ENCODE measurements around the gene METTL26.
A peak's percentile ranks its signal among the peaks of the same experiment; 100 is the strongest.

Gene METTL26

DNA sequence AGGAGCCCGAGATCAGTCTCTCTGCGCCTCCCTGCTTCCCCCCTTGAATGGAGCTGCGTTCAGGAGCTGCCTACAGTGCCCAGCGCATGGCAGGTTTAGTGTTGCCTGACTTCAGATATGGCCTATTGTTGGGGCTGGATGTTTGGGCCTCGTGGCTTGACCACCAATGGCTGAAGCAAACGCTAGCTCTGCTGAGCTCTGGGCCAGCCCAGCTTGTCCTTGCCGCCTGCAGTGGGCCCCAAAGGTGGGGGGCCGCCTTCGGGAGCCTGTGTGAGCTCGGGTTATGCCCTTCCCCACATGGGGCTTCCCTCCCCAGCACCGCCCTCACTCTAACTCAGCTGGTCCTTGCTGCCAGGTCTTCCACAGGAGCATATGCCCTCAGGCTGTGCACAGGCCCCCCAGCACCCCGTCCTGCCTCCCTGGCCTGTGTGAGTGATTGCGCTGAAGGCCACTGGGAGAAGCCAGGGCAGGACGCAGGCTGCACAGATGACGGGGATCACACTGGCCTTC, 2.0 kb upstream of the METTL26 start:
- no peak for DNase-seq (ENCODE audit: low read depth in 2 of 2)

DNA sequence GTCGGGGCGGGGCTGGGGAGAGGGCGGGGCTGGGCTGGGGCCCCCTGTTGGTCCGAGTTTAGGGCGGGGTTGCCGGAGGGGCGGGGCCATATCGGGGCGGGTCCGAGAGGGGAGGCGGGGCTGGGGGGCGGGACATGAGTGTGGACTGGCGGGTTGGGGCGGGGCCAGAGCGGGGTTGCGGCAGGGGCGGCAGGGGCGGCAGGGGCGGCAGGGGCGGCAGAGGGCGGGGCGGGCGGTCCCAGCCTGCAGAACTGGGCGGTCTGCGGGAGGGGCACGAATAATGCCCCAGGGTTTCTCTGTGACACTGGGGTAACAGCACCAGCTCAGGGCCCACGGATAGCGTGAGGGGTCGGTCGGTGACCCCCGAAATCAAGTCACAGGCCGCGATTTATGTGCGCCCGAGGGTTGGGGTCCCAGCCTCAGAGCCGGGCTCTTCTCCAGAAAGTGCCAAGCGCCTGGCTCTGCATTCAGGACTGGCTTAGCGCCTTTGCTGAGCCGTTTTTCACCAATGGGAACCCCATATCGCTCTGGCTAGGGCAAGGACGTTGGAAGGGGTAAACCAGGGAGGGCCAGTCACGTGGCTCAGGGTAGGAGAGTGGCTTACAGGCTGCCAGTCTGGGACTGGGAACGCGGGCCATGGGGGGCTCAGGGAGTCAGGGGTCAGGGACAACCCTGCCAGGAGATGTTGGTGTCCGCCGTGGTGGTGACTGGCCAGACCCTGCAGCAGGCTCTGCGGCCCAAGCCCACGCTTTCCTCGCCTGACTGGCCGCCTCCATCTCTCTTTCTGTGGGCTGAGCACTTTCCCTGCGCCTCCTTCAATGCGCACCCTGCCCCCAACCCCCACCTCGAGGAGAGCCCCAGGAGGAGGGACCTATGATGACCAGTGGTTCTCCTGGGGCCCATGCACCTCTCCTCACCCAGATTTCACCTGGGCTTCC, 1.2 kb upstream of the METTL26 start:
- DNase-seq (ENCODE audit: low read depth in 2 of 2): peak; percentile 72 to 80

DNA sequence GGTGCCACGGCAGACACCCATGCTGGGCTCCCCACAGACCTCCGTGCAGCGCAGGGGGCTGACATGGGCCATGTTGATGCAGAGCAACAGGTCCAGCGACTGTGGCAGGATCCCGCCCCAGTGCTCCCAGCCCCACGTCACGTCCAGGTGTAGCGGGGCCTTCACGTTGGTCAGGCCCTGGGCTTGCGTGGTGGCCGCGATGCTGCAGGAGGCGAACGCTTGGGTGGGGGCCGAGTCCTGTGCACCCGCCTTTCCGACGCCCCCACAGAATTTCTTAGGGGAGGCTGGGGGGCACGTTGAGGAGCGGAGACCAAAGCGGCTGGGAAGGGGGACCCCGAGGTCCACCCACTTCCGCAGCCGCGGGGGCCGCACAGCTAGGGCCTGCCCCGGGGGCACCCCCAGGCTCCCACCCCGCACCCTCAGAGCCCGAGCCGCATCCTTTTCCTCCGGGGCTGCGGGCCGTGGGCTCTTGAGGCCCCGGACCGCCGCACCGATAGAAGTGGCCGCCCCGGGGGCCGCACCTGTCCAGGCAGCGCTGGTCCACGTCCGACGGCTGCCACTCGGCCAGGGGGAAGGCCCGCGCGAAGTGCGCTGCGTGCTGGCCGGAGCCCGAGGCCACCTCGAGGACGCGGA, 416 bp downstream of the METTL26 start:
- DNase-seq (ENCODE audit: low read depth in 2 of 2): no peak

DNA sequence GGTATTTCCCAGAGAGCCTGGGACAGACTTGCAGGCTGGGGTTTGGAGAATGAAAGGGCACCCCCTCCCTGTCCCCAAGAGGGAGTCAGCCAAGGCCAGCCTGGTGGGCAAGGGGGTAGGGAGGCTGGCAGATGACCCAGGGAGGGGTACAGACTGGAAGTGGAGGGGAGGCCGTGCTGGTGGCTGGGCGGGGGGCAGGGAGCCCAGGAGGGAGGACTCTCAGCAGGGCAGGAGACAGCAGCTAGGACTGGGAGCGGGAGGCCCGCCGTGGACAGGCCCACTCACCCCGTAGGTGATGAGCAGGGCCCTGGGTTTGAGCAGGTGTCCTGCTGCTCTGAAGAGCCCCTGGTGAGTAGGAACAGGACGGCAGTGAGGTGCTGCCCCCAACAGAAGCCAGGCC, 1.1 kb downstream of the METTL26 start:
- no peak for DNase-seq (ENCODE audit: low read depth in 2 of 2)

DNA sequence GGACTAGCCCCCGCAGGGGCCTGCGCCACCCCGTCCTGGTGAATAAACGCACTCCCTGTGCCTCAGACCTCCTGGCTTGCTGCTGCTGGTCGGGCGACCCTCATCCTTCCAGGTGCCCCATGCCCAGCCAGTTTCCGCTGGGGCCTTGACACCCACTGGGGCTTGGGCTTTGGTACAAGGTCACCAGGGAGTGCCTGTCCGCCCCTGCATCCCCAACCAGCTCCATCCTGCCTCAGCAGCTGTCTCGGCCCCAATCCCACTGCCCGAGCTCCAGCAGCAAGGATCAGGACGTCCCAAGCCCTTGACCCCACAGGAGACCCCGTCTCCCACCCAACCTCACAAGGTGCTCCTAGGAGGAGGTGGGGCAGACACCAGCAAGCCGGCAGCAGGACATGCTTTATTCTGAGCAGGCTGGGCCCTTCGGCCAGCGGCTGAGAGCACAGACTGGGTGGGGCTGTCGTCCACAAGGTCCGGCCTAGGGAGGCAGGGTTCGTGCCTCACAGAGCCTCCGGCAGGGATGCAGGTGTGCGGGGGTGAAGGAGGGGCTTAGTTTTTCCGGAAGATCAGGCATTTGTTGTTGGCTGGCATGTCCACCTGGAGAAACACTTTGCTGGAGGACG, 1.9 kb downstream of the METTL26 start:
- no peak for DNase-seq (ENCODE audit: low read depth in 2 of 2)

DNA sequence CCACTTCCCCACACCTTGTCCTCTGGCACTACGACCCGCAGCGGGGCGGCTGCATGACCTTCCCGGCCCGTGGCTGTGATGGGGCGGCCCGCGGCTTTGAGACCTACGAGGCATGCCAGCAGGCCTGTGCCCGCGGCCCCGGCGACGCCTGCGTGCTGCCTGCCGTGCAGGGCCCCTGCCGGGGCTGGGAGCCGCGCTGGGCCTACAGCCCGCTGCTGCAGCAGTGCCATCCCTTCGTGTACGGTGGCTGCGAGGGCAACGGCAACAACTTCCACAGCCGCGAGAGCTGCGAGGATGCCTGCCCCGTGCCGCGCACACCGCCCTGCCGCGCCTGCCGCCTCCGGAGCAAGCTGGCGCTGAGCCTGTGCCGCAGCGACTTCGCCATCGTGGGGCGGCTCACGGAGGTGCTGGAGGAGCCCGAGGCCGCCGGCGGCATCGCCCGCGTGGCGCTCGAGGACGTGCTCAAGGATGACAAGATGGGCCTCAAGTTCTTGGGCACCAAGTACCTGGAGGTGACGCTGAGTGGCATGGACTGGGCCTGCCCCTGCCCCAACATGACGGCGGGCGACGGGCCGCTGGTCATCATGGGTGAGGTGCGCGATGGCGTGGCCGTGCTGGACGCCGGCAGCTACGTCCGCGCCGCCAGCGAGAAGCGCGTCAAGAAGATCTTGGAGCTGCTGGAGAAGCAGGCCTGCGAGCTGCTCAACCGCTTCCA, 2.6 kb downstream of the METTL26 start:
- DNase-seq (ENCODE audit: low read depth in 2 of 2): no peak

DNA sequence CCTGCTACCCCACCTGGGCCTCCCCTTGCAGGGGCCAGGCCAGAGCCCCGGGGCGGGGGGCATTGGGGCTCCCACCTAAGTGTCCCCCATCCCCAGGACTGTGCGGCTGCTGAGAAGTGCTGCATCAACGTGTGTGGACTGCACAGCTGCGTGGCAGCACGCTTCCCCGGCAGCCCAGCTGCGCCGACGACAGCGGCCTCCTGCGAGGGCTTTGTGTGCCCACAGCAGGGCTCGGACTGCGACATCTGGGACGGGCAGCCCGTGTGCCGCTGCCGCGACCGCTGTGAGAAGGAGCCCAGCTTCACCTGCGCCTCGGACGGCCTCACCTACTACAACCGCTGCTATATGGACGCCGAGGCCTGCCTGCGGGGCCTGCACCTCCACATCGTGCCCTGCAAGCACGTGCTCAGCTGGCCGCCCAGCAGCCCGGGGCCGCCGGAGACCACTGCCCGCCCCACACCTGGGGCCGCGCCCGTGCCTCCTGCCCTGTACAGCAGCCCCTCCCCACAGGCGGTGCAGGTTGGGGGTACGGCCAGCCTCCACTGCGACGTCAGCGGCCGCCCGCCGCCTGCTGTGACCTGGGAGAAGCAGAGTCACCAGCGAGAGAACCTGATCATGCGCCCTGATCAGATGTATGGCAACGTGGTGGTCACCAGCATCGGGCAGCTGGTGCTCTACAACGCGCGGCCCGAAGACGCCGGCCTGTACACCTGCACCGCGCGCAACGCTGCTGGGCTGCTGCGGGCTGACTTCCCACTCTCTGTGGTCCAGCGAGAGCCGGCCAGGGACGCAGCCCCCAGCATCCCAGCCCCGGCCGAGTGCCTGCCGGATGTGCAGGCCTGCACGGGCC, 3.4 kb downstream of the METTL26 start:
- DNase-seq (ENCODE audit: low read depth in 2 of 2): no peak

DNA sequence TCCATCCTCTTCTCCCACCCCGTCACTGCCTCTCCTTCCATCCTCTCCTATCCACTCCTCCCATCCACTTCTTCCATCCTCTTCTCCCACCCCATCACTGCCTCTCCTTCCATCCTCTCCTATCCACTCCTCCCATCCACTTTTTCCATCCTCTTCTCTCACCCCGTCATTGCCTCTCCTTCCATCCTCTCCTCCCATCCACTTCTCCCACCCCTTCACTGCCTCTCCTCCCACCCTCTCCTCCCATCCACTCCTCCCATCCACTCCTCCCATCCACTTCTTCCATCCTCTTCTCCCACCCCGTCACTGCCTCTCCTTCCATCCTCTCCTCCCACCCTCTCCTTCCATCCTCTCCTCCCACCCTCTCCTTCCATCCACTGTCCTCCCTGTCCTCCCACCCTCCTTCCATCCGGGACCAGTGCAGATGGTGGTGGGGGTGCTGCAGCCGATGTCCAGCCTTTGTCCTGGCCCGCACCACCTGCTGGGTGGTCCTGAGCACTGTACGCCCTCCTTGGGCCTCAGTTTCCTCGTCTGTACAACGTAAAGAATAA, 4.2 kb downstream of the METTL26 start:
- no peak for DNase-seq (ENCODE audit: low read depth in 2 of 2)

DNA sequence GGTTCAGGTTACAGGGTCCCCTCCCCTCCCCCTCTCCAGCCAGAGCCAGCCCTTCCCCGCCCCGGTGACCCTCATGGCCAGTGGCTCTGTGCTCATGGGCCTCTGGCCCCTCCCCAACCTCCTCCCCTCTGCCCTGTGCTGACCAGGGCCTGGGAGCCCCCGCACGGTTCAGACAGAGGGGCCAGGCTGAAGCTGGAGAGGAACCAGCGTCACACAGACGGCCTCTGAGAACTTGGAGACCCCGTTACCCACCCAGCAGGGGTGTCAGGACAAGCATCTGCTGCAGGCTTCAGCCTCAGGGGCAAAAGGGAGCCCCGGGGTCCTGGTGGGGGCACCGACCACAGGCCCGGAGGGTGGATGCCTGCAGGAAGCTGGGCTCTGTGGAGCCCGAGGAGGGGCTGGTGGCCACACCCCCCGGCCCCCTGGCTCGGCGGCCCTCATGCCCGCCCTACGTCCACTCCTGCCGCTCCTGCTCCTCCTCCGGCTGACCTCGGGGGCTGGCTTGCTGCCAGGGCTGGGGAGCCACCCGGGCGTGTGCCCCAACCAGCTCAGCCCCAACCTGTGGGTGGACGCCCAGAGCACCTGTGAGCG, 5.2 kb downstream of the METTL26 start, which contains the start of gene WFIKKN1:
Gene WFIKKN1 (plus strand): TSS at position 171 of the 591 bp plus-strand sequence. CDS start 269 bp downstream, at position 440.
- DNase-seq (ENCODE audit: low read depth in 2 of 2): no peak

DNA sequence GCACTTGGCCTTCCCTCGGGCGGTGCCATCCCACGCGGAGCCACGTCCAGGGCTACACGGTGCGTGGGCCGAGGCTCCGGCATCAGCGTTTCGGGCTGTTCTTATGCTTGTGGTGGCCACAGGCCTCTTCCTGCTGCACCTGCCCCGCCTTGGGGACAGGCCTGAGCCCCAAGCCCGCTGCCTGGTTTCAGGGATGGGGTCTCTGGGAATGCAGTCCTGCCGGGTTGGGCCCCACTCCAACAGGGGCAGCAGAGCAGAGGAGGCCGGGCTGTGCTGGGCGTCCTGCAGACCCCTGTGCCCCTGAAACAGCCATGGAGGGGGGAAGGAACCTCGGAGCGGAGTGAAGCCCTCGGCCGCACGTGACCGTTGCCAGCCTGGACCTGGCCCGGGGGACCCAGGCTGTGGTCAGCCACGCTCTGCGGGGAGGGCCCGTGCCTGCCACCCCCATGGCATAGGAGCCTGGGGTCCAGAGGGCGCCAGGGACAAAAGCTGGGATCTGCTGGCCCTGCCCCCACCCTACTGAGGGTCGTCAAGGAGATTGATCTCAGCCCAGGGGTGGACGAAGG, 5.8 kb downstream of the METTL26 start:
- no peak for DNase-seq (ENCODE audit: low read depth in 2 of 2)

DNA sequence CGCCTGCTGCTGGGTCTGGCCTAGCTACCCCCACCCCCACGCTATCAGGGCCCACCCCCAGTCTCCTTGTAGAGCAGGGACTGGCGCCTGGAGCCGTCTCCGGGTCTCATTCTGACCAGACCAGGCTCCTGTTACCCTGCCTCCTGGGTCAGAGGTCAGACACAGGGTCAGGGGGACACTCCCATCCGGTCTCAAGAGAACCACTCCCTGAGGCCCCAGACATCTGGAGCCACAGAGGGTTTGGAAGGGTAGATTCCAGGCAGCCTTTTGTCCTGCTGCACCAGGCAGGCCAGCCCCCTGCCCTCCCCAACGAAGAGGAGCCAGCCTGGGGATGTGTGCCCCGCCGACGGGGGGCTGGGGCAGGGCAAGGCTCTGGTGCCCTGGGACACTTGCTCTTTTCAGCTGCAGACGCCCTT, 6.3 kb downstream of the METTL26 start:
- no peak for DNase-seq (ENCODE audit: low read depth in 2 of 2)

DNA sequence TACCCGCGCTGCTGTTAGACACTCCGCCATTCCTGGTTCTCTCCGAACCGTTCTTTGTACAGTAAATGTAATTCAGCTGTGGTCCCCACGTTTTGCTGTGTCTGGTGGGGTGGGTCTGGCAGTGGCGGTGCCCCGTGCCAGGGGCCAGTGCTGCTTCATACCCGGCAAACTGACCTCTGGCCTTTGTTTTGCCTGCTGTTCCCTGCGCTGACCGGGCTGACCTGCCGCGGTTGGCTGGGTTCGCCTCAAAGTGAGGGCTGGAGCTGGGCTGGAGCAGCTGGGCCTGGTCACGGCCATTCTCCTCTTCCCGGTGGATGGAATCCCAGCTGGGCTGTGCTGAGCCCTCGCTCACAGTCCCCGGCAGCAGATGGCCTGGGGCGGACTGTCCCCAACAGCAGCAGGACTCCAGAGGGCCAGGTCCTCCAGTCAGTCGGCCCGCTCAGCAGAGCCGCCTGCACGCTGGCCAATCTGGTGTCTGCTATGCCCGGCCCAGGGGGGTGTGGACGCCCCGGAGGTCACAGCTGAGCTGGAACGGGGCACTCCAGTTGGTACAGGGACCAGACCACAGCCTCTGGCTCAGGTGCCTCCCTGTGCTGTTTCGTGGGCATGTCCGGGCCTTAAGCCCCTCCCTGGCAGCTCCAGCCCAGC, 6.8 kb downstream of the METTL26 start:
- no peak for DNase-seq (ENCODE audit: low read depth in 2 of 2)

DNA sequence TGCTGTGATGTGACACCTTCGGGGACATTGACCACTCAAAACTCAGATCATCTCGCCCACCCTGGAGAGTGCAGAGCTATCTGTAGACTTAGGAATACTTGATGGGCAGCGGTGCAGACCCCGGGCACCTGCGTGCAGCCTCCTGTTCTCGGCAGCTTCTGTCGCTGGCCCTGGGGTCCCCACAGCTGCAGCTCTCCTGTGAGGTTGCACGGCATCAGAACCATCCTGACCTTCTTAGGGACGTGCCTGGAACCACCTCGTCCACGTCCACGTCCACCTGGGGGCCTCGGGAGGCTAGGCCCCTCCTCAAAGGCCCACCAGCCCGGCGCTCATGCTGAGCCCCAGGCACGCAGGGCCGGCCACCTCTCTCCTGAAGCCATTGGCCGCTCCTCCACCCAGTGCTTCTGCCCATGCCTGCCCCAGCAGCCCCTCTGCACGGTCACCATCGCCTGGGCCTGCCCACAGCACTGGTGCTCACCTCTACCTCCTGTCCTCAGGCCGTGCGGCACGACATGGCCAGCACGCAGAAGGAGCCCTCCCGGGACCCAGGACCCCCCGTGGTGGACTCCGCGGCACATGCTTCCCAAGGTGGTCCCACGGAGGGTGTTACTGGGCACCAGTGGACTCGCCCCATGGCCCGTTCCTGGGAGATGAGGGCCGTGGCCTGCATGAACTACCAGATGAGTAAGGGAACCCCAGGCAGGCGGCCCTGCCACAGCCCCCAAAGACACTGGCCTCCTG, 7.6 kb downstream of the METTL26 start:
- DNase-seq (ENCODE audit: low read depth in 2 of 2): no peak

DNA sequence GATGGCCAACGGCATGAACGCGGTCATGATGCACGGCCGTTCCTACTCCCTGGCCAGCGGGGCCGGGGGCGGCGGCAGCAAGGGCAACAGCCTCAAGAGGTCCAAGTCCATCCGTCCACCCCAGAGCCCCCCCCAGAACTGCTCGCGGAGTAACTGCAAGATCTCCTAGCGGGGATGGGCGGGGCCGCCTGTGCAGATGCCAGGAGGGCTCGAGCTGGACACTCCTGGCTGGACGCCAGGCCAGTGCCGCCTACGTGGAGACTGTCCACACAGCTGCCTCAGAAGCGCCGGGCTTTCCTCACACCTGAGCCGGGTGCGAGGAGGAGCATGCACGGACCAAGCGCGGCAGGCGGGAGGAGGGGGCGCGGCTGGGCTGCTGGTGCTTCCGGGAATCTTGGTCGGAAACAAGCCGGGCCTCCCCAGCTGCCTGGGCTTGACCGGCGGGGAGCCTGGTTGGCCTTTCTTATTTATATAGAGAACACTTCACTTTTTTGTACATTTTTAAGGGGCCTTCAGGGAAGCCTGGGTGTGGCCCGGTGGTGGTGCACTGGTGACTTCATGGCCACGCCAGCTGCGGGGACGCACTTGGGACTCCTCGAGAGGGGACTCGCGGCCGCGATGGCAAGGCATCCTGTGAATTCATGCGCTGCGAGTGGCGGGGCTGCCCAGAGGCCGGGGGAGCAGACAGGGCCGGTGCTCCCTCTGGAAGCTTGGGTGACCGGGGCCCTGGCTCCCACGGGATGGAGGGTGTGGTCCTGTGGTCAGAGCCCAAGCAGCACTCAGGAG, 8.5 kb downstream of the METTL26 start:
- no peak for DNase-seq (ENCODE audit: low read depth in 2 of 2)

DNA sequence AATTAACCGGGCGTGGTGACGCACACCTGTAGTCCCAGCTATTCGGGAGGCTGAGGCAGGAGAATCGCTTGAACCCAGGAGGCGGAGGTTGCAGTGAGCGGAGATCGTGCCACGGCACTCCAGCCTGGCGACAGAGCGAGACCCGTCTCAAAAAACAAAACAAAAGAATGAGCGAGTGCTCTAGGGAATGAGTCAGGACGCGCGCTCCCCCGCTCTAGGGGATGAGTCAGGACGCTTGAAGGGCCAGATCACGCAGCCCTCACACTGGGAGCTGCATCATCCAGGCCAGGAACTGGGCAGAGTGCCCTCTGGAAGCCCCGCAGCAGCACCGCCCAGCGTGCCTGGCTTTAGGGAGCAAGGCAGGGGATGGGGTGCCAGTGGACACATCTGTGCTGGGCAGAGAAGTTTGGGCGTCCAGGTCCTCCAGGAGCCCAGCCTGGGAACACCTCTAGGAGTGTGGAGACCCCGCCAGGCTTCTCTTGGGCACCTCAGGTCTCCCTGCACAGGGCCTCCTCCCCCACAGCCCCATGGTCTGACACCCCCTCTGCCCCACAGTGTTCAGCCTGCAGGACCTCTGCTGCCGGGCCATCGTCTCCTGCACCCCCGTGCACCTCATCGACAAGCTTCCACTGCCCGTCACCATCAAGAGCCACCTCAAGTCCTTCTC, 9.2 kb downstream of the METTL26 start:
- no peak for DNase-seq (ENCODE audit: low read depth in 2 of 2)

DNA sequence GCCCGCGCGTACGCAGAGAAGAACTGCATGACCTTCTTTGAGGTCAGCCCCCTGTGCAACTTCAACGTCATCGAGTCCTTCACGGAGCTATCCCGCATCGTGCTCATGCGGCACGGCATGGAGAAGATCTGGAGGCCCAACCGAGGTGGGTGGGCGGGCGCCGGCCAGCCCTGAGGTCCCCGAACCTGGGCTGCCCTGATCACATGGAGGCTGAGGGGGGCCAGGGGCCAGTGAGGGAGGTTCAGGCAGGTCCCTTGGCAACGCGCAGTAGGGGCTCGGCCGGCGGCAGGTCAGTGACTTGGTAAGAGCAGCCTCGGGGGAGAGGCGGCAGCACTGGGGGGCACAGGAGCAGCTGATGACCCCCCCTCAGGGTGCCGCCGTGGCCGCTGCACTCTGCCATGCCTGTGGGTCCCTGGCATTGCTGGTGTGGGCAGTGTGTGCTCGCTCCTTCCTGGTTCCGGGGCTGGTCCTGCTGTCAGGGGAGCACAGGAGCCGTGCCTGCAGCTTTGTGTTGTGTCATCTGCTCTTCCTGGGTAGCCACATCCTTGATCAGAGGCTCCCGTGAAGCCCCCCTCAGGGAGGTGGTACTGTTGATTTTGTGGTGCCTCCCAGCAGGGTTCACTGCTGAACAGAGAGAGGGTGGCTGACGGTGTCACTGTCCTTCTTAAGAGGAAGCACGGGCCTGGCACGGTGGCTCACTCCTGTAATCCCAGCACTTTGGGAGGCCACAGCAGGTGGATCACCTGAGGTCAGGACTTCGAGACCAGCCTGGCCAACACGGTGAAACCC, 9.9 kb downstream of the METTL26 start:
- no peak for DNase-seq (ENCODE audit: low read depth in 2 of 2)
